Measurements from ENCODE around the gene CCDC88C.

Gene CCDC88C

GRCh38 chr14:91297081-91297711 is 120.4 kb downstream of the CCDC88C start:
- H3K4me2 ChIP-seq, result no peak overlapping the region
- H4K20me1 ChIP-seq (ENCODE audit: insufficient read depth), result no peaks in the 10 kb centered on the region
- no peaks in the 10 kb centered on the region for H3K4me1 ChIP-seq (ENCODE audit: low read depth, poor library complexity, severe bottlenecking)
- no peak overlapping the region for H3K9ac ChIP-seq
- H3K36me3 ChIP-seq (ENCODE audit: insufficient read depth), result no peaks in the 10 kb centered on the region
- no peak overlapping the region for H3K27ac ChIP-seq
- no peak overlapping the region for H3K4me3 ChIP-seq (IDR thresholded peaks at IDR 0.05; ENCODE audit: insufficient read depth, low read depth, low read length)
- TF ChIP-seq CTCF (conservative IDR thresholded peaks at IDR 0.05; ENCODE audit: low read depth, low read length), result no peak
- H2AFZ ChIP-seq (ENCODE audit: low read depth), result no peak overlapping the region
- no peaks in the 10 kb centered on the region for H3K27me3 ChIP-seq (ENCODE audit: insufficient read depth, low read depth)
- H3K79me2 ChIP-seq (ENCODE audit: insufficient read depth, low read depth), result no peaks in the 10 kb centered on the region

GRCh38 chr14:91295851-91296796 is 121.5 kb downstream of the CCDC88C start:
- Histone ChIP-seq H3K36me3 (ENCODE audit: insufficient read depth) (no peaks in the 10 kb centered on the region), H2AFZ (ENCODE audit: low read depth) (no peak overlapping the region), H3K27ac (no peak overlapping the region), H3K4me1 (ENCODE audit: low read depth, poor library complexity, severe bottlenecking) (no peaks in the 10 kb centered on the region), H3K27me3 (ENCODE audit: insufficient read depth, low read depth) (no peaks in the 10 kb centered on the region), H3K4me3 (IDR thresholded peaks at IDR 0.05; ENCODE audit: insufficient read depth, low read depth, low read length) (no peak overlapping the region), H3K4me2 (no peak overlapping the region), H3K9ac (no peak overlapping the region), H4K20me1 (ENCODE audit: insufficient read depth) (no peaks in the 10 kb centered on the region), H3K79me2 (ENCODE audit: insufficient read depth, low read depth) (no peaks in the 10 kb centered on the region)
- no peak for TF ChIP-seq CTCF (conservative IDR thresholded peaks at IDR 0.05; ENCODE audit: low read depth, low read length)

- H3K4me2 ChIP-seq, result no peak overlapping the region
- no peak overlapping the region for H3K27ac ChIP-seq
- H3K4me3 ChIP-seq (IDR thresholded peaks at IDR 0.05; ENCODE audit: insufficient read depth, low read depth, low read length), result no peak overlapping the region
- H3K27me3 ChIP-seq (ENCODE audit: insufficient read depth, low read depth), result no peaks in the 10 kb centered on the region
- no peaks in the 10 kb centered on the region for H4K20me1 ChIP-seq (ENCODE audit: insufficient read depth)
- no peaks in the 10 kb centered on the region for H3K4me1 ChIP-seq (ENCODE audit: low read depth, poor library complexity, severe bottlenecking)
- H2AFZ ChIP-seq (ENCODE audit: low read depth), result no peak overlapping the region
- H3K79me2 ChIP-seq (ENCODE audit: insufficient read depth, low read depth), result no peaks in the 10 kb centered on the region
- TF ChIP-seq CTCF (conservative IDR thresholded peaks at IDR 0.05; ENCODE audit: low read depth, low read length), result no peak
- H3K9ac ChIP-seq, result no peak overlapping the region
- H3K36me3 ChIP-seq (ENCODE audit: insufficient read depth), result no peaks in the 10 kb centered on the region
These were observed 122.3 kb downstream of the CCDC88C start for GRCh38 chr14:91295276-91295845.

- Histone ChIP-seq H3K36me3 (ENCODE audit: insufficient read depth) (no peaks in the 10 kb centered on the region), H4K20me1 (ENCODE audit: insufficient read depth) (no peaks in the 10 kb centered on the region), H3K4me2 (no peak overlapping the region), H2AFZ (ENCODE audit: low read depth) (no peak overlapping the region), H3K79me2 (ENCODE audit: insufficient read depth, low read depth) (no peaks in the 10 kb centered on the region), H3K27ac (no peak overlapping the region), H3K4me1 (ENCODE audit: low read depth, poor library complexity, severe bottlenecking) (no peaks in the 10 kb centered on the region), H3K27me3 (ENCODE audit: insufficient read depth, low read depth) (no peaks in the 10 kb centered on the region), H3K4me3 (IDR thresholded peaks at IDR 0.05; ENCODE audit: insufficient read depth, low read depth, low read length) (no peak overlapping the region), H3K9ac (no peak overlapping the region)
- TF ChIP-seq CTCF (conservative IDR thresholded peaks at IDR 0.05; ENCODE audit: low read depth, low read length), result no peak
These were observed 123.5 kb downstream of the CCDC88C start for GRCh38 chr14:91294153-91294552.

Measured in KMS-11 (cell line).